ENCODE data around the gene FBXO3. TPM values are rescaled to one million over a fixed set of nuclear protein-coding genes. Genes with fewer than 3 reads are reported as not detected.

Gene FBXO3
- total and polyA plus RNA-seq, 9 of the 15 experiments (the other 6 are each of a cell fraction or from before 2014, with no cell fraction given): 11.6 to 59.3 (median 29.2) TPM

DNA sequence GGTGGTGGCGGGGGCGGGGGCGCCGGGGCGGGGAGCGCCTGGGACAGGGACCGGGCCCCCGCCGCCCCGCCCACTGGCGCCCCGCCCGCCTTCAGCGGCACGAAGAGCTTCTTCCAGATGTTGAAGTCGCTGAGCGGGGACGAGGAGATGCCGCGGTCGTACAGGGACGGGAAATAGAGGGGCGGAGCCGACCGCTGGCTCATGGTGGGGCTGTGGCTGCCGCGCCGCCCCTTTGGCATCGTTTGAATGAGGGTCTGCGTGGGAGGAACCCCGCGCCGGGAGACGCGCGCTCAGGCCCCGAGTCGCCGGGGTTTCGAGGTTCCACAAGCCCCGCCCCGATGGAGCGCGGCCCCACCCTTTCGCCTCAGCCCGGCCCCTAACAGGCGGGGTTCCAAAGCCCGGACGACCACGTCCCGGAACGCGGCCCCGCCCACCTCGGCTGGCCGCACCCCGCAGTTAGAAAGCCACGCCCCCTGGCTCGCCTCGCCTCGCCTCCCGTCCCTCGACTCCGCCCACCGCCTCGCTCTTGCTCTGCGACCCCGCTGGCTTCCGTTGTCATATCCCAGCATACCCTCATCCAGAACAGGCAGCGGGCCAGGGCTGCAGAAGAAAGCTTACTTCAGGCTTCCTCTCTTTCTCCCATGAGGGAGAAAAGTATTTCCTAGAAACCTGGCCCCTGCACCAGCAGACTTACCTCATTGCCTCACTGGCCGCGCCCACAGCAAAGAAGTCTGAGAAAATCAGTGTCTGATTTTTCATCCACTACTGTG, 73.6 kb downstream of the FBXO3 start, which contains the start of gene C11orf91 (continued):
- TF ChIP-seq TFAP4 (CRISPR knock-in tag; IDR thresholded peaks at IDR 0.05; ENCODE audit: borderline replicate concordance): peak; percentile 66
- TF ChIP-seq SP1 (CRISPR knock-in tag; IDR thresholded peaks at IDR 0.05): peak; percentile 83
- TF ChIP-seq ZNF830 (CRISPR knock-in tag; IDR thresholded peaks at IDR 0.05): 0 out of 2 replicates have a peak, but pooled peaks have one; percentile 7
- TF ChIP-seq L3MBTL2 (IDR thresholded peaks at IDR 0.05): 0 out of 2 replicates have a peak, but pooled peaks have one; percentile 42

GRCh38 chr11:33700063-33700501, 74.2 kb downstream of the FBXO3 start:
- H3K9me1 ChIP-seq (ENCODE audit: control insufficient read depth, insufficient read depth, low read length): no peaks in the 10 kb centered on the region
- peaks cover 19 to 30% of the 10 kb centered on the region in 2 experiments for H3K27me3 ChIP-seq (ENCODE audit: control insufficient read depth in 2 of 2, insufficient read depth in 2 of 2, low read length in 2 of 2)
- H4K20me1 ChIP-seq (replicated peaks; ENCODE audit: control insufficient read depth, insufficient read depth, low read length): no peaks in the 10 kb centered on the region
- no TSS peak for BruUV-seq (replicated peaks)
- peak overlapping the region in 1 of 2 experiments; percentile 79; a peak in 2 of 4 replicates for H3K9ac ChIP-seq (ENCODE audit: insufficient read depth in 1 of 2, low read depth in 2 of 2, low read length in 2 of 2)
- intact Hi-C loops (cut with micrococcal nuclease): no loop called here
- ChIA-PET POLR2A (interaction anchor here (0.6 to 1.7 kb wide), 10 partner anchors 11 to 1340 kb away, joined by 3 to 5 read pairs (median 3); partner anchors contain the start of gene TCP11L1), CTCF (ENCODE audit: low intra/inter-chr PET ratio) (no interaction called here)
- H3K9me3 ChIP-seq (replicated peaks; ENCODE audit: control insufficient read depth, insufficient read depth, low read depth, low read length): no peaks in the 10 kb centered on the region
- H3K4me1 ChIP-seq (replicated peaks in 1 of 2; ENCODE audit: control insufficient read depth in 2 of 2, insufficient read depth in 2 of 2, low read length in 2 of 2): peaks cover 17 to 18% of the 10 kb centered on the region in 2 experiments
- no peaks in the 10 kb centered on the region for H3K79me2 ChIP-seq (ENCODE audit: control insufficient read depth, insufficient read depth, low read length)
- WGBS (ENCODE audit: insufficient coverage, low coverage, missing lambda C conversion rate): 9% methylated on average over 15 of the region's 25 CpGs
- no peak for DNase-seq (ENCODE audit: extremely low read depth in 1 of 4, low spot score in 3 of 4)
- peak overlapping the region; percentile 41 for H3K4me3 ChIP-seq
- in situ Hi-C loops (cut with MboI): no loop called here
- peaks cover under 1% of the 10 kb centered on the region; the same call in 2 of the 3 replicates for H3K36me3 ChIP-seq (ENCODE audit: control insufficient read depth, insufficient read depth, low read length)
- H3K4me2 ChIP-seq (ENCODE audit: insufficient read depth, low read length): peak overlapping the region; percentile 42
- no peak overlapping the region for H3K27ac ChIP-seq (ENCODE audit: extremely low read depth, low read depth, low read length)
- no peak for ATAC-seq
- peak overlapping the region; percentile 49 for H2AFZ ChIP-seq (ENCODE audit: low read depth, low read length)
- TF ChIP-seq NFIC (IDR thresholded peaks at IDR 0.05) (peak; percentile 34; the same call in 1 of the 2 replicates), MTA3 (IDR thresholded peaks at IDR 0.05; ENCODE audit: borderline replicate concordance) (0 out of 2 replicates have a peak, but pooled peaks have one; percentile 16), TSC22D4 (tag; IDR thresholded peaks at IDR 0.05) (0 out of 2 replicates have a peak, but pooled peaks have one; percentile 54), ZFP36 (IDR thresholded peaks at IDR 0.05; ENCODE audit: low read depth, low read length, partially characterized antibody) (no peak)
- no peak for FAIRE-seq
